SK-N-MC (cell line): Measurements from ENCODE around the gene USP47.

Experiments used
- EZH2 ChIP-seq: fragments of 200-600 bp; sonication (generic); IDR thresholded peaks from one replicate; pipeline ENCODE4 v1.6.1; 2017; ENCODE audit warnings: antibody characterized with exemption
- FOXP2 ChIP-seq: optimal IDR thresholded peaks from 2 replicates; pipeline ENCODE3; 2011; ENCODE audit warnings: mild to moderate bottlenecking, moderate library complexity; ENCODE audit not compliant: insufficient read depth; ENCODE audit errors: extremely low read length, control extremely low read depth
- POLR2AphosphoS5 ChIP-seq: IDR thresholded peaks from 2 replicates; pipeline ENCODE4 v1.6.1; 2012; ENCODE audit warnings: mild to moderate bottlenecking, low read depth, low read length, borderline replicate concordance

- no peak for TF ChIP-seq POLR2AphosphoS5
- no peak for TF ChIP-seq FOXP2
- TF ChIP-seq EZH2, result no peak
These were observed 32.7 kb upstream of the USP47 start for GRCh38 chr11:11808992-11809615.
